ENCODE results near the gene DENND4C.

Gene DENND4C

DNA sequence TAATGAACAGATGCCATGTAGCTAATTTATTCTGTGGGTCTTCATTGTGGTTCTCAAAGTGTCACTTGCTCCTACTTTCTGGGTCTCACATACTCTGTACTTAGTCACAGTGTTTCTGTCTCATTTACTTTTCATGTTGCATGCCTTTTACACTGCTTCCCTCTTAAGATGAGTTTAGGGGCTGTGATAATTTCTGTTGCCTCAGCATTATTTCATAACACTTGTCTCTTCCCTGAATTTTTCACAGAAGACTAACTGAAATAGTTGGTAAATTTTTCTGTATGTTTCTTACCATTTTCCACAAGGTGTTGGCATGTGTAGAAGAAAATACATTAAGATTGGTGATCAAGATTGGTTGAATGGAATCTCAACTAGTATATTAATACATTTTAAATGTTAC is 59.6 kb downstream of the DENND4C start:
- no peak overlapping the region for H3K4me3 ChIP-seq (ENCODE audit: low read depth, low read length)
- TF ChIP-seq, protein P1, sequence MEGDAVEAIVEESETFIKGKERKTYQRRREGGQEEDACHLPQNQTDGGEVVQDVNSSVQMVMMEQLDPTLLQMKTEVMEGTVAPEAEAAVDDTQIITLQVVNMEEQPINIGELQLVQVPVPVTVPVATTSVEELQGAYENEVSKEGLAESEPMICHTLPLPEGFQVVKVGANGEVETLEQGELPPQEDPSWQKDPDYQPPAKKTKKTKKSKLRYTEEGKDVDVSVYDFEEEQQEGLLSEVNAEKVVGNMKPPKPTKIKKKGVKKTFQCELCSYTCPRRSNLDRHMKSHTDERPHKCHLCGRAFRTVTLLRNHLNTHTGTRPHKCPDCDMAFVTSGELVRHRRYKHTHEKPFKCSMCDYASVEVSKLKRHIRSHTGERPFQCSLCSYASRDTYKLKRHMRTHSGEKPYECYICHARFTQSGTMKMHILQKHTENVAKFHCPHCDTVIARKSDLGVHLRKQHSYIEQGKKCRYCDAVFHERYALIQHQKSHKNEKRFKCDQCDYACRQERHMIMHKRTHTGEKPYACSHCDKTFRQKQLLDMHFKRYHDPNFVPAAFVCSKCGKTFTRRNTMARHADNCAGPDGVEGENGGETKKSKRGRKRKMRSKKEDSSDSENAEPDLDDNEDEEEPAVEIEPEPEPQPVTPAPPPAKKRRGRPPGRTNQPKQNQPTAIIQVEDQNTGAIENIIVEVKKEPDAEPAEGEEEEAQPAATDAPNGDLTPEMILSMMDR (IDR thresholded peaks at IDR 0.05; ENCODE audit: borderline replicate concordance, insufficient read depth, low read depth, low read length) = no peak

DNA sequence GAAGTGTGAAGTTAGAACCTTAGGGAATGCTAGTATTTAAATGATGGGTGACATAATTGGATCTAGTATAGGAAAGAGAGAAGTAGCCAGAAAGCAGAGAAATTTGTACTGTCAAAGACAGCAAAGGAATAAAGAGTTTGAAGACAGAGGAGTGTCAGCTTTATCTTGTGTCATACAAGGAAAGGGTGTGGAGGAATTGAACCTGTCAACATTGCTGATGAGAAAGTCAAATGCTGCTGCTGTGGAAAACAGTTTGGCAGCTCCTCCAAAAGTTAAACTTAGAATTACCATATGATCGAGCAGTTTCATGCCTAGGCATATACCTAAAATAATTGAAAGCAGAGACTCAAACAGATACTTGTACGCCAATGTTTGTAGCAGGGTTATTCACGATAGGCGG is 63.7 kb downstream of the DENND4C start:
- TF ChIP-seq, protein P1 (IDR thresholded peaks at IDR 0.05; ENCODE audit: borderline replicate concordance, insufficient read depth, low read depth, low read length) = no peak

DNA sequence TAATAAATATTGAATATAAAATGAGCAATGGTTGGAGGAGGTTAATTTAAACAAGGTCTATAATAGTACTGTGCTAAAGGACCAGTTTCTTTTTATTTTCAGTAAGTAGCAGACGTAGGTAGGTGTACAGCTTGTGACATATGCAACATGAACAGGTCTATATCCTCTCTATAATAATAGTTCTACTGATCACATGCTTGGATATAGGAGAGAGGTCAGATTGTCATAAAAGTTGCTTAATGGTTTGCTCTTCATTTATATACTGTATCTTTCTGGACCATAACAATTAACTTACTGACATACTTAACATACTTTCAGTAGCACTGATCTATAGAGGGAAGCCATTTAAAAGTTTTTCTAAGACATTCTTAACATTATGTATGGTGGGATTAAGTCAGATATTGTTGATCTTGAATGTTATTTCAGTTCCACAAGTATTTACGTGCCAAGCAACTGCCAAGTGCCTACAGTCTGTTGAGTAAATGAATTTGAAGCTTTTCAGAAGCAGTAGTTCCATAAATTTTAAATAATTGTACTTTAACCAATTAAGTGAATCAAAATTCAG is 68.0 kb downstream of the DENND4C start:
- no peak overlapping the region for H3K4me3 ChIP-seq (ENCODE audit: low read depth, low read length)
- TF ChIP-seq, protein P1 (IDR thresholded peaks at IDR 0.05; ENCODE audit: borderline replicate concordance, insufficient read depth, low read depth, low read length) = no peak

More for the DNA sequence above, 63.7 kb downstream of the DENND4C start:
- no peak overlapping the region for H3K4me3 ChIP-seq (ENCODE audit: low read depth, low read length)

DNA sequence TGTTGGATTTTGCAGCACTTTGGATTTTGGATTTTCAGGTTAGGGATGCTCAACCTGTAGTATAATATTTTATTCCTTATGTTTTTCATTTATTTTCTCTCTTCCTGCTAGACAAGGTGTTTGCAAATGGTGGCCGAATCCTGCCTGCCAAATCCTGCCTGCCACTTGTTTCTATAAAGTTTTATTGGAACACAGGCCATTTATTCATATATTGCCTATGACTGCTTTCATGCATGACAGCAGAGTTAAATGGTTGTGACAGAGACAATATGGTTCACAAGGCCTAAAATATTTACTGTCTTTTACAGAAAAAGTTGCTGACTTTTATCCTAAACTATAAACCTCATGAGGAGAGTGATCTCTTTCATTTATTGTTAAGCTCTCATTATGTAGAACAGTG is 72.7 kb downstream of the DENND4C start:
- TF ChIP-seq, protein P1 (IDR thresholded peaks at IDR 0.05; ENCODE audit: borderline replicate concordance, insufficient read depth, low read depth, low read length) = no peak
- H3K4me3 ChIP-seq (ENCODE audit: low read depth, low read length) = no peak overlapping the region

DNA sequence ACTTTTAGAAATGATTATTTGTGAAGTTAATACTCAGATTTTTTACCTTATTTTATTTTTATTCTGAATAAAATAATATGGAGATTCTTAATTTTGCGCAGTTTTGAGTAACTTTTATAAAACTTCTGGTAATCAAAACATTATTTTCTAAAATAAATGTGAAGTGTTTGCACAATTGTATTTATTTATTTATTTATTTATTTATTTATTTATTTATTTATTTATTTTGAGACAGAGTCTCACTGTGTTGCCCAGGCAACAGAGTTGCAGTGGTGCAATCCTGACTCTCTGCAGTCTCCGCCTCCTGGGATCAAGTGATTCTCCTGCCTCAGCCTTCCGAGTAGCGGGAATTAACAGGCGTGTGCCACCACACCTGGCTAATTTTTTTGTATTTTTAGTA is 76.1 kb downstream of the DENND4C start:
- no peak overlapping the region for H3K4me3 ChIP-seq (ENCODE audit: low read depth, low read length)
- TF ChIP-seq, protein P1 (IDR thresholded peaks at IDR 0.05; ENCODE audit: borderline replicate concordance, insufficient read depth, low read depth, low read length) = no peak

DNA sequence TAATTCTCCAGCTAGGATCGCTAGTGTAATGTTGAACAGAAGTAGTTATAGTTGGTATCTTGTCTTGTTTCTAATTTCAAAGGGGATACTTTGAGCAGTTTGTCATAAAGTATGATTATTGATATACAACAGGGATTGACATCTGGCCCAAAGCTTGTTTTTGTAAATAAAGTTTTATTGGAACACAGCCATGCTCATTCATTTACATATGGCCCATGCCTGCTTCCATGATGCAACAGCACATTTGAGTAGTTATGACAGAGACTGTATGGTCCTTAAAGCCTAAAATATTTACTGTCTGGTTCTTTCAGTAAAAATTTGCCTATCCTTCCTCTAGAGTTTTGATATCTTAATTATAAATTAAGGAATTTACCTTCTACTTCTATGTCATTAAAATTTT is 79.8 kb downstream of the DENND4C start:
- H3K4me3 ChIP-seq (ENCODE audit: low read depth, low read length) = no peak overlapping the region
- TF ChIP-seq, protein P1 (IDR thresholded peaks at IDR 0.05; ENCODE audit: borderline replicate concordance, insufficient read depth, low read depth, low read length) = no peak

DNA sequence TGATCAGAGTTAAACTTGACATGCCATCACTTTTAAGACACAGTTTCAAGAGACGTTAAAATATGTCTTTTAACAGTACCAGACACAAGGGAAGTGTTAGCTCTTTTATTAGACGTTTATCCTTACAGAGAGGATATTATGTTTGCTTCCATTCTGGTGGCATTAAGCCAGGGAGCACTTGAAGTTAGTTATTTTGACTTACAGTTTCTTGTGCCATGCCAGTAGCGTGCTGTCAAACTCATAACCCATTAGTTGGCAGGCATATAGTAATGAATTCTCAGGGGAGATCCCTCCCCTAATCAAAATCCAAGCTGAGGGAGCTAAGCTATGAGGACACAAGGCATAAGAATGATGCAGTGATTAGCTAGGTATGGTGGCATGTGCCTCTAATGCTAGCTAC is 83.1 kb downstream of the DENND4C start:
- TF ChIP-seq, protein P1 (IDR thresholded peaks at IDR 0.05; ENCODE audit: borderline replicate concordance, insufficient read depth, low read depth, low read length) = no peak
- H3K4me3 ChIP-seq (ENCODE audit: low read depth, low read length) = no peak overlapping the region

Measured in GM12875 (cell line).